Progenitor cell of endocrine pancreas (in vitro differentiated cells): ENCODE results near the gene AKAP8L. TPM values are rescaled to one million over a fixed set of nuclear protein-coding genes. Genes with fewer than 3 reads are reported as not detected.

Source experiments
- DNase-seq: peaks from one replicate; pipeline ENCODE4 v3.0.0; 2021; ENCODE audit warnings: low spot score; ENCODE audit not compliant: unreplicated experiment
- H3K27ac Mint-ChIP-seq: 2 replicates; pipeline ENCODE4 v1.8.0; 2021; ENCODE audit warnings: mild to moderate bottlenecking, moderate library complexity, mixed read lengths
- H3K27me3 Mint-ChIP-seq: 2 replicates; pipeline ENCODE4 v1.8.0; 2021; ENCODE audit warnings: mixed read lengths
- H3K36me3 Mint-ChIP-seq: 2 replicates; pipeline ENCODE4 v1.8.0; 2022; ENCODE audit warnings: mixed read lengths; ENCODE audit not compliant: insufficient read depth
- H3K4me1 Mint-ChIP-seq: 2 replicates; pipeline ENCODE4 v1.8.0; 2021; ENCODE audit warnings: low read depth, mixed read lengths
- H3K4me3 Mint-ChIP-seq: 2 replicates; pipeline ENCODE4 v1.8.0; 2021; ENCODE audit warnings: low read depth, mild to moderate bottlenecking, moderate library complexity, mixed read lengths
- H3K9me3 Mint-ChIP-seq: 2 replicates; pipeline ENCODE4 v1.8.0; 2021; ENCODE audit warnings: low read depth, mixed read lengths
- CTCF ChIP-seq: fragments of 200-600 bp; sonication (generic); IDR thresholded peaks from one replicate; pipeline ENCODE4 v1.5.0; 2021; ENCODE audit warnings: antibody characterized with exemption, mild to moderate bottlenecking; ENCODE audit not compliant: unreplicated experiment
- total RNA-seq: library from RNA; stranded (reverse); gene quantifications from 2 replicates; pipeline ENCODE4 v1.2.1, GENCODE V29; 2021

AKAP8L gene
- total RNA-seq, 1 donor from 2014 or later: 228 TPM

GRCh38 chr19:15442142-15442920 is 23.5 kb upstream of the AKAP8L start:
- no peak for TF ChIP-seq CTCF
- H3K27ac Mint-ChIP-seq: no peak overlapping the region
- no peaks in the 10 kb centered on the region for H3K4me1 Mint-ChIP-seq
- no peaks in the 10 kb centered on the region for H3K9me3 Mint-ChIP-seq
- no peak overlapping the region for H3K4me3 Mint-ChIP-seq
- H3K27me3 Mint-ChIP-seq: no peaks in the 10 kb centered on the region
- DNase-seq: no peak
- H3K36me3 Mint-ChIP-seq: peaks cover 1% of the 10 kb centered on the region

- Mint-ChIP-seq H3K4me1 (no peaks in the 10 kb centered on the region), H3K27ac (no peak overlapping the region), H3K4me3 (no peak overlapping the region), H3K9me3 (no peaks in the 10 kb centered on the region), H3K27me3 (no peaks in the 10 kb centered on the region), H3K36me3 (peaks cover 1% of the 10 kb centered on the region)
- TF ChIP-seq CTCF: no peak
- no peak for DNase-seq
Observed at GRCh38 chr19:15441317-15441716, 22.5 kb upstream of the AKAP8L start.

GRCh38 chr19:15439821-15440641 is 21.2 kb upstream of the AKAP8L start:
- no peak for DNase-seq

GRCh38 chr19:15439078-15439799 is 20.5 kb upstream of the AKAP8L start:
- Mint-ChIP-seq H3K4me3 (no peak overlapping the region), H3K4me1 (no peaks in the 10 kb centered on the region)
- DNase-seq: no peak

More at GRCh38 chr19:15439821-15440641, 21.2 kb upstream of the AKAP8L start:
- H3K4me1 Mint-ChIP-seq: no peaks in the 10 kb centered on the region
- no peak overlapping the region for H3K27ac Mint-ChIP-seq
- peaks cover 3% of the 10 kb centered on the region for H3K36me3 Mint-ChIP-seq
- no peak for TF ChIP-seq CTCF
- H3K4me3 Mint-ChIP-seq: no peak overlapping the region
- H3K27me3 Mint-ChIP-seq: no peaks in the 10 kb centered on the region
- no peaks in the 10 kb centered on the region for H3K9me3 Mint-ChIP-seq

More at GRCh38 chr19:15439078-15439799, 20.5 kb upstream of the AKAP8L start:
- Mint-ChIP-seq H3K36me3 (peaks cover 3% of the 10 kb centered on the region), H3K27ac (no peak overlapping the region), H3K9me3 (no peaks in the 10 kb centered on the region), H3K27me3 (no peaks in the 10 kb centered on the region)
- TF ChIP-seq CTCF: no peak
